ENCODE measurements around the gene SLAIN2.

DNA sequence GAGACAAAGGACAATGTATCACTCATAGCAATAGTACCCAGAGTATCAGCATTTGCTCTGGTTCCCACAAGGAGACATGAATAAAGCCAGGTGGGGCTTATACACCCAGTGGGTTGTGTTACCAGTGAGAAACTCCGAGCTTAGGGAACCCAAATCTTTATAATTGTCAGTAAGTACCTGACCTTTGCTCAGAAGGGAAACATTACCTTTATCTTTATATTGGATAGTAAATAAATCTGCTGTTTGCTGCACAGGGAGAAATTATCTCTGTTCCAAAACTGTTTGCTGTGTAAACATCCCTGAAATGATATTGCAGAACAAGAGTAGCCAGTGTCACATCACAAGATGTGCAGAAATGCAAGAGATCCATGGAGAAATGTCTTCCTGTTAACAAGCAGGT lies 12.1 kb upstream of the SLAIN2 start:
- TF ChIP-seq POLR2AphosphoS5 (IDR thresholded peaks at IDR 0.05; ENCODE audit: low read depth, low read length), result no peak
- TF ChIP-seq, protein P1, sequence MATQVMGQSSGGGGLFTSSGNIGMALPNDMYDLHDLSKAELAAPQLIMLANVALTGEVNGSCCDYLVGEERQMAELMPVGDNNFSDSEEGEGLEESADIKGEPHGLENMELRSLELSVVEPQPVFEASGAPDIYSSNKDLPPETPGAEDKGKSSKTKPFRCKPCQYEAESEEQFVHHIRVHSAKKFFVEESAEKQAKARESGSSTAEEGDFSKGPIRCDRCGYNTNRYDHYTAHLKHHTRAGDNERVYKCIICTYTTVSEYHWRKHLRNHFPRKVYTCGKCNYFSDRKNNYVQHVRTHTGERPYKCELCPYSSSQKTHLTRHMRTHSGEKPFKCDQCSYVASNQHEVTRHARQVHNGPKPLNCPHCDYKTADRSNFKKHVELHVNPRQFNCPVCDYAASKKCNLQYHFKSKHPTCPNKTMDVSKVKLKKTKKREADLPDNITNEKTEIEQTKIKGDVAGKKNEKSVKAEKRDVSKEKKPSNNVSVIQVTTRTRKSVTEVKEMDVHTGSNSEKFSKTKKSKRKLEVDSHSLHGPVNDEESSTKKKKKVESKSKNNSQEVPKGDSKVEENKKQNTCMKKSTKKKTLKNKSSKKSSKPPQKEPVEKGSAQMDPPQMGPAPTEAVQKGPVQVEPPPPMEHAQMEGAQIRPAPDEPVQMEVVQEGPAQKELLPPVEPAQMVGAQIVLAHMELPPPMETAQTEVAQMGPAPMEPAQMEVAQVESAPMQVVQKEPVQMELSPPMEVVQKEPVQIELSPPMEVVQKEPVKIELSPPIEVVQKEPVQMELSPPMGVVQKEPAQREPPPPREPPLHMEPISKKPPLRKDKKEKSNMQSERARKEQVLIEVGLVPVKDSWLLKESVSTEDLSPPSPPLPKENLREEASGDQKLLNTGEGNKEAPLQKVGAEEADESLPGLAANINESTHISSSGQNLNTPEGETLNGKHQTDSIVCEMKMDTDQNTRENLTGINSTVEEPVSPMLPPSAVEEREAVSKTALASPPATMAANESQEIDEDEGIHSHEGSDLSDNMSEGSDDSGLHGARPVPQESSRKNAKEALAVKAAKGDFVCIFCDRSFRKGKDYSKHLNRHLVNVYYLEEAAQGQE (IDR thresholded peaks at IDR 0.05; ENCODE audit: insufficient read depth in 1 of 2, low read depth in 2 of 2, low read length in 2 of 2), result no peak
- TF ChIP-seq TAF1 (IDR thresholded peaks at IDR 0.05; ENCODE audit: borderline replicate concordance, insufficient read depth, low read length), result no peak
- no peak for TF ChIP-seq SIN3A (IDR thresholded peaks at IDR 0.05; ENCODE audit: borderline replicate concordance, insufficient read depth, low read length)

All from PFSK-1 (cell line).